ENCODE data around the gene TAF11L9.
"Not testable (repeated sequence)": the region's sequence is repeated elsewhere in the genome, so short reads cannot be mapped to it uniquely, and the experiment has no call there.

TAF11L9 gene

GRCh38 chr5:17594255-17594654 lies at the start of gene TAF11L9:
Gene TAF11L9 (minus strand): TSS chr5:17594394.
- DNase-seq (ENCODE audit: low spot score), result not testable (repeated sequence)

DNA sequence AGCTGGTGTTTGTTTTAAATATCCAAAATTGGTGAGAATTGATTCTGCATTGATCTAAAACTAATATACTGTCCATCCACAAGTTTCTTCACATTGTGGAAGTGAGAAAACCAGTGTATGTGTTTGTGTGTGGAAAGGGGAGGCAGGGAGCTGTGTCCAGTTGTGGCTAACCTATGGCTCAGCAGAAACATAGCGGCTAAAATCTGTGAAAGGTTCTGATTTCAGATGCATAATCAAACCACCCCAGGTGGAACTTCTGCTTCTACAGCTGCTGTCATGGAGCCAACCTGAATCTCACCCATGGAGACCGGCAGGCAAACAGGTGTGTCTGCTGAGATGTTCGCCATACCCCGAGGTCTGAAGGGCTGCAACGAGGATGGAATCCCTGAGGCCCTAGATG lies 40.0 kb upstream of the TAF11L9 start, which contains the start of gene TAF11L14:
Gene TAF11L14, plus strand, starts transcription at position 301 of the 400 bp plus-strand sequence.
- DNase-seq (ENCODE audit: low spot score), result no peak

DNA sequence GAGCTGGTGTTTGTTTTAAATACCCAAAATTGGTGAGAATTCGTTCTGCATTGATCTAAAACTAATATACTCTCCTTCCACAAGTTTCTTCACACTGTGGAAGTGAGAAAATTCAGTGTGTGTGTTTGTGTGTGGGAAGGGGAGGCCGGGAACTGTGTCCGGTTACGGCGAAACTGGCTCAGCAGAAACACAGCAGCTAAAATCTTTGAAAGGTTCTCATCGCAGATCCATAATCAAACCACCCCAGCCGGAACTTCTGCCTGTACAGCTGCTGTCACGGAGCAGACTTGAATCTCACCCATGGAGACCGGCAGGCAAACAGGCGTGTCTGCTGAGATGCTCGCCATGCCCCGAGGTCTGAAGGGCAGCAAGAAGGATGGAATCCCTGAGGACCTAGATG lies 37.6 kb upstream of the TAF11L9 start, which contains the start of gene TAF11L13:
Gene TAF11L13, plus strand, starts transcription at position 301 of the 400 bp plus-strand sequence.
- DNase-seq (ENCODE audit: low spot score), result not testable (repeated sequence)

GRCh38 chr5:17625686-17626085 lies 31.5 kb upstream of the TAF11L9 start:
- no peak for DNase-seq (ENCODE audit: low spot score)

DNA sequence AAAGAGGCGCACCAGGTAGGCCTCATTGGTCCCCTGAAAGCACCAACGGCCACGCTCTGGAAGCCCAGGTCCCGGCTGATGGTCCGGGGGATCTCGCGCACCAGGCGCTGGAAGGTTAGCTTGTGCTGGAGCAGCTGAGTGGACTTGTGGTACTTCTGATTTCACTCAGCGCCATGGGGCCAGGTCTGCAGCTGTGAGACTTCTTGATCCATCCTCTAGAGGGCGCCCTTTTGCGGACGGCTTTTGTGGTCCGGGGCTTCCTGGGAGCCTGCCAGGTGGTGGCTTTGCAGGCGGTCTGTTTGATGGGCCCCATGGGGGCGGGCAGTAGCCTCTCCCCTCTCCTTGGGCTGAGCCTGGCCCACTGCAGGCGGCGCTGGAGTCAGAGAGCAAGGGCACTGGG lies 26.4 kb upstream of the TAF11L9 start:
- no peak for DNase-seq (ENCODE audit: low spot score)

DNA sequence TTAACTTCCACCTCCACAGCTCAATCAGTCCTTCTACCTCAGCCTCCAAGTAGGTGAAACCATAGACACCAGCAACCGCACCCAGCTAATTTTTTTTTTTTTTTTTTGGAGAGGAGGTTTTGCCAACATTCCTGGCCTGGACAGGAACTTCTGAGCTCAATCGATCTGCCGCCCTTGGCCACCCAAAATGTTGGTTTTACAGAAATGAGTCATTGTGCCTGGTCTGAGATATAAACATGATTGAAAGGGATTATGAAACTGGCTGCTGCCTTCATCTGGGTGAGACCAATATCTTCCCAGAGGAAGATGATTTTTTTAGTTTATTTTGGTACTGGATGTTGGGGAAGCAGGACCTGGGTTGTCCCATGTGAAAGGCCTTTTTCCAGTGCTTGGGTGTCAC lies 25.2 kb upstream of the TAF11L9 start:
- no peak for DNase-seq (ENCODE audit: low spot score)

DNA sequence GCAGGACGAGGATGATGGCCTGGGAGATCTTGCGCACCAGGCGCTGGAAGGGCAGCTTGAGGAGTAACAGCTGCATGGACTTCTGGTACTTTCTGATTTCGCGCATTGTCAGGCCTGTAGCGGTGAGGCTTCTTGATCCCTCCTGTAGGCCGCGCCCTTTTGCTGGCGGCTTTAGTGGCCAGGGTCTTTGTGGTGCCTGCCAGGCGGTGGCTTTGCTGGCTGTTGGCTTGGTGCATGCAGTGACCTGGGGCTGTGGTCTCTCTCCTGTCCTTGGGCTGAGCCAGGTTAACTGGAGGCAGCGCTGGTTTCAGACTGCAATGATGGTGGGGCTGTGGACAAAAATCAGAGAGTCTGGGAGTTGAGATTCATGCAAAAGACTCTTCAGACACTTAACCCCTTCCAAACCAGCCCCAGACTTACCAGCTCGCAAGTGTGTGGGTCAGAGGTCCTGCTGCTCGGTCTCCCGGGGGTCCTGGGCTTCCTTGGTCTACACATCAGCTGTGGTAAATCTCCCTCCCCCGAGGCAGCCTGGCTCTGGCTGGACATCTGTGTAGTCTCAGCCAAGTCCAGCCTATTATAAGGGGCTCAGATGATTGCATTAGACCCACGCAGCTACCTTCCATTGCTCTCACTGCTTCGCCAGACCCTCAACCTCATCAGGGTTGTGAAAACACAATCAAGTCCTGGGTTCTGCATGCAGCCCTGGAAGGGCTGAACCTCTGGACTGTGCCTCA lies 20.8 kb upstream of the TAF11L9 start:
- no peak for DNase-seq (ENCODE audit: low spot score)

GRCh38 chr5:17610092-17610491 lies 15.9 kb upstream of the TAF11L9 start, which contains the start of gene TAF11L12:
Gene TAF11L12 (plus strand): TSS chr5:17610392.
- DNase-seq (ENCODE audit: low spot score), result not testable (repeated sequence)

GRCh38 chr5:17607461-17607860 lies 13.3 kb upstream of the TAF11L9 start:
- DNase-seq (ENCODE audit: low spot score), result not testable (repeated sequence)

DNA sequence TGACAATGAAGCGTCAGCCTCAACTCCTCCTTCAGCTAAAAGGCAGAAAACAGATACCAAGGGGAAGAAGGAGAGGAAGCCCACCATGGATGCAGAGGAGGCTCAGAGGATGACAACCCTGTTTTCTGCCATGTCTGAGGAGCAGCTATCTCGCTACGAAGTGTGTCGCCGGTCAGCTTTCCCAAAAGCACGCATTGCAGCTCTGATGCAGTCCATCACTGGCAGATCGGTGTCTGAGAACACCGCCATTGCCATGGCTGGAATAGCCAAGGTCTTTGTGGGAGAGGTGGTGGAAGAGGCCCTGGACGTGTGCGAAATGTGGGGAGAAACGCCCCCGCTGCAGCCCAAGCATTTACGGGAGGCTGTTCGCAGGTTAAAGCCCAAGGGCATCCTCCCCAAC lies 10.8 kb upstream of the TAF11L9 start:
- DNase-seq (ENCODE audit: low spot score), result no peak

- DNase-seq (ENCODE audit: low spot score), result not testable (repeated sequence)
Observed at GRCh38 chr5:17603880-17604279, 9.7 kb upstream of the TAF11L9 start, which contains the start of gene TAF11L11. Gene TAF11L11 (plus strand): TSS chr5:17604183.

DNA sequence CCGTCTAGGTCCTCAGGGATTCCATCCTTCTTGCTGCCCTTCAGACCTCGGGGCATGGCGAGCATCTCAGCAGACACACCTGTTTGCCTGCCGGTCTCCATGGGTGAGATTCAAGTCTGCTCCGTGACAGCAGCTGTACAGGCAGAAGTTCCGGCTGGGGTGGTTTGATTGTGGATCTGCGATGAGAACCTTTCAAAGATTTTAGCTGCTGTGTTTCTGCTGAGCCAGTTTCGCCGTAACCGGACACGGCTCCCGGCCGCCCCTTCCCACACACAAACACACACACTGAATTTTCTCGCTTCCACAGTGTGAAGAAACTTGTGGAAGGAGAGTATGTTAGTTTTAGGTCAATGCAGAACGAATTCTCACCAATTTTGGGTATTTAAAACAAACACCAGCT lies 3.5 kb upstream of the TAF11L9 start, which contains the start of gene TAF11L10:
Gene TAF11L10, minus strand, starts transcription at position 101 of the 400 bp plus-strand sequence.
- not testable (repeated sequence) for DNase-seq (ENCODE audit: low spot score)

DNA sequence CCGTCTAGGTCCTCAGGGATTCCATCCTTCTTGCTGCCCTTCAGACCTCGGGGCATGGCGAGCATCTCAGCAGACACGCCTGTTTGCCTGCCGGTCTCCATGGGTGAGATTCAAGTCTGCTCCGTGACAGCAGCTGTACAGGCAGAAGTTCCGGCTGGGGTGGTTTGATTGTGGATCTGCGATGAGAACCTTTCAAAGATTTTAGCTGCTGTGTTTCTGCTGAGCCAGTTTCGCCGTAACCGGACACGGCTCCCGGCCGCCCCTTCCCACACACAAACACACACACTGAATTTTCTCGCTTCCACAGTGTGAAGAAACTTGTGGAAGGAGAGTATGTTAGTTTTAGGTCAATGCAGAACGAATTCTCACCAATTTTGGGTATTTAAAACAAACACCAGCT lies 3.3 kb downstream of the TAF11L9 start, which contains the start of gene TAF11L8:
Gene TAF11L8, minus strand, starts transcription at position 101 of the 400 bp plus-strand sequence.
- not testable (repeated sequence) for DNase-seq (ENCODE audit: low spot score)

- not testable (repeated sequence) for DNase-seq (ENCODE audit: low spot score)
Observed at GRCh38 chr5:17585658-17586057, 8.5 kb downstream of the TAF11L9 start, which contains the start of gene TAF11L7. Gene TAF11L7 (minus strand): TSS chr5:17585758.

All from kidney capillary endothelial cell (primary cell).